ENCODE measurements around the gene HCN1. TPM values are rescaled to one million over a fixed set of nuclear protein-coding genes. Genes with fewer than 3 reads are reported as not detected.
"Not testable (repeated sequence)": the region's sequence is repeated elsewhere in the genome, so short reads cannot be mapped to it uniquely, and the experiment has no call there.

The HCN1 gene
- total RNA-seq, 1 donor from 2014 or later, result not detected

DNA sequence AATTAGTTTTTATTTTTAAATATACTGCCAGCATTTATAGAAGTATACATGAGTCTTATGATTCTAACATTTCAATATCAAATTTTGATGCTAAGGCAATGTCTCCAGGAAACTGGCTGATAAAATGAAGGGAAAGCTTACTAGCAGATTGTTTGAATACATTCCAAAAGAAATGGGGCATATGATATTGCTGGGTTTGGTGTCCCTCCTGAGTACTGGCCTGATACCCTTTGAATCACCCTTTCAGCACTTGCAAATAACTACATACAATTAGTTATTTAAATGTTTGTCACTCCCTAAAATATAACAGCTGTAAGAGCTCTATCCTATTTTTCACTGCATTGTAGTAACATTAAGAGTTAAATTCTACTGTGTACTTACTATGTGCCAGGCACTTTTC lies 360.8 kb downstream of the HCN1 start:
- H3K4me1 Mint-ChIP-seq, result no peaks in the 10 kb centered on the region
- TF ChIP-seq, protein P1, sequence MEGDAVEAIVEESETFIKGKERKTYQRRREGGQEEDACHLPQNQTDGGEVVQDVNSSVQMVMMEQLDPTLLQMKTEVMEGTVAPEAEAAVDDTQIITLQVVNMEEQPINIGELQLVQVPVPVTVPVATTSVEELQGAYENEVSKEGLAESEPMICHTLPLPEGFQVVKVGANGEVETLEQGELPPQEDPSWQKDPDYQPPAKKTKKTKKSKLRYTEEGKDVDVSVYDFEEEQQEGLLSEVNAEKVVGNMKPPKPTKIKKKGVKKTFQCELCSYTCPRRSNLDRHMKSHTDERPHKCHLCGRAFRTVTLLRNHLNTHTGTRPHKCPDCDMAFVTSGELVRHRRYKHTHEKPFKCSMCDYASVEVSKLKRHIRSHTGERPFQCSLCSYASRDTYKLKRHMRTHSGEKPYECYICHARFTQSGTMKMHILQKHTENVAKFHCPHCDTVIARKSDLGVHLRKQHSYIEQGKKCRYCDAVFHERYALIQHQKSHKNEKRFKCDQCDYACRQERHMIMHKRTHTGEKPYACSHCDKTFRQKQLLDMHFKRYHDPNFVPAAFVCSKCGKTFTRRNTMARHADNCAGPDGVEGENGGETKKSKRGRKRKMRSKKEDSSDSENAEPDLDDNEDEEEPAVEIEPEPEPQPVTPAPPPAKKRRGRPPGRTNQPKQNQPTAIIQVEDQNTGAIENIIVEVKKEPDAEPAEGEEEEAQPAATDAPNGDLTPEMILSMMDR (IDR thresholded peaks at IDR 0.05; ENCODE audit: unreplicated experiment), result no peak
- no peaks in the 10 kb centered on the region for H3K9me3 Mint-ChIP-seq
- DNase-seq (ENCODE audit: low spot score in 2 of 2, unreplicated experiment in 2 of 2), result no peak
- H3K27me3 Mint-ChIP-seq (ENCODE audit: low read depth), result no peaks in the 10 kb centered on the region
- no peak overlapping the region for H3K27ac Mint-ChIP-seq
- no peak overlapping the region for H3K4me3 Mint-ChIP-seq
- no peaks in the 10 kb centered on the region for H3K36me3 Mint-ChIP-seq

DNA sequence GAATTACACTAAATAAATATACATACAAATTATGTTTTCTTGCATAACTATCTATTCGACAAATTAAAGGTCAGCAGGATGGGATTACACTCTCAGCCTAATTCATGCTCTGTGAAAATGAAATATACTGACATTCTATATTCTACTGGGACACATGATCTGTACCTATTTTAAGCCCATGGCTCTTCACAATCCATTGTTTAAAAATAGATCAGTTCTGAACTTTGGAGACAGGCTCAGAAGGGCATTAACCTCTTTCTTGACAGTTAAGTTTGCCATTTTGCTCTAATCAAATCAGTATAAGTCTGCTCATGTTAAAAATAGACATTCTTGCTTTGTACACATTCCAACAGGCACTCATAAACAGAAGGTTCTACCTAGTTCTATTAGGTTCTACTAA lies 361.2 kb downstream of the HCN1 start:
- H3K27ac Mint-ChIP-seq, result no peak overlapping the region
- no peaks in the 10 kb centered on the region for H3K27me3 Mint-ChIP-seq (ENCODE audit: low read depth)
- TF ChIP-seq, protein P1 (IDR thresholded peaks at IDR 0.05; ENCODE audit: unreplicated experiment), result no peak
- DNase-seq (ENCODE audit: low spot score in 2 of 2, unreplicated experiment in 2 of 2), result no peak
- no peaks in the 10 kb centered on the region for H3K9me3 Mint-ChIP-seq
- no peak overlapping the region for H3K4me3 Mint-ChIP-seq
- H3K4me1 Mint-ChIP-seq, result no peaks in the 10 kb centered on the region
- H3K36me3 Mint-ChIP-seq, result no peaks in the 10 kb centered on the region

DNA sequence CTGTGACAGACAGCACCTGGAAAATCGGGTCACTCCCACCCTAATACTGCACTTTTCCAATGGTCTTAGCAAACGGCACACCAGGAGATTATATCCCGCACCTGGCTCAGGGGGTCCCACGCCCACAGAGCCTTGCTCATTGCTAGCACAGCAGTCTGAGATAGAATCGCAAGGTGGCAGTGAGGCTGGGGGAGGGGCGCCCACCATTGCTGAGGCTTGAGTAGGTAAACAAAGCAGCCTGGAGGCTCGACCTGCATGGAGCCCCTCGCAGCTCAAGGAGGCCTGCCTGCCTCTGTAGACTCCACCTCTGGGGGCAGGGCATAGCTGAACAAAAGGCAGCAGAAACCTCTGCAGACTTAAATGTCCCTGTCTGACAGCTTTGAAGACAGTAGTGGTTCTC lies 383.6 kb downstream of the HCN1 start:
- not testable (repeated sequence) for H3K27ac Mint-ChIP-seq

DNA sequence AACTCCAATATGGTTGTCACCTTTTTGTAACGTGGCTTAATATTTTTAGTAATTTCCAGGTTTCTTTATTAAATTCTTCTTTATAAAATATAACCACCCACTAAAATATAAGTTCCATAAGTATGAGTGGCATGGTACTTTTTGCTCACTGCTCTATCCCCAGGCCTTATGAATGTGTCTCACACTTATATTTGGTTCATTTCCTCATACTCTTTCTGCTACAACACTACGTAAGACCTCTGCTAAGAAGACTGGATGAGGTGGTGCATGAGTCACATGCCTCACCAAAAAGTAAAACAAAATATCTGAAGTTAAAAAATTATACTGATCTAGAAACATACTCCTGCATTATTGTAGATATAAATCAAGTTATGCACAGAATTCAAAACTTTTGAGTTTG lies 400.9 kb downstream of the HCN1 start:
- Mint-ChIP-seq H3K9me3 (peaks cover 34% of the 10 kb centered on the region), H3K4me3 (no peak overlapping the region), H3K36me3 (no peaks in the 10 kb centered on the region), H3K27ac (no peak overlapping the region), H3K27me3 (ENCODE audit: low read depth) (no peaks in the 10 kb centered on the region), H3K4me1 (no peaks in the 10 kb centered on the region)
- TF ChIP-seq, protein P1 (IDR thresholded peaks at IDR 0.05; ENCODE audit: unreplicated experiment), result no peak
- no peak for DNase-seq (ENCODE audit: low spot score in 2 of 2, unreplicated experiment in 2 of 2)

More for the DNA sequence above, 383.6 kb downstream of the HCN1 start:
- peaks cover 49% of the 10 kb centered on the region for H3K9me3 Mint-ChIP-seq
- H3K36me3 Mint-ChIP-seq; H3K4me1 Mint-ChIP-seq; H3K27me3 Mint-ChIP-seq (ENCODE audit: low read depth); H3K4me3 Mint-ChIP-seq; DNase-seq (ENCODE audit: low spot score in 2 of 2, unreplicated experiment in 2 of 2): not testable (repeated sequence)

DNA sequence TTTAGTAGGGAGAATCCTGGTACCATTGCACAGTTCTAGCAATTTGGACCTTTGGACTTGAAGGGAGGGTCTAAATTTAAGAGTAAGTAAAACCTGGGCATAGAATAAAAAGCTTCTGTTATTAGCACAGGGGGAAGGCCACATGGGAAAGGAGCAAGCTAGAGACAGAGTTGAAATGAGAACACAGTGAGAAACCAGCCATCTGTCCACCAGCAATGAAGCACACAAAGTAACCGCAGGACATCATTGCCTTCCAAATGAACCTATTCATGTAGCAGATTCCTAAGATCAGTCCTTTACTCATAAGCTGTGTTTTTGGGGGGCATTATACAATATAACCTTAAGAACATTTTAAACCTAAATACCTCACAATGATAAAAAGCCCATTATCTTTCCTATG lies 407.4 kb downstream of the HCN1 start:
- no peaks in the 10 kb centered on the region for H3K27me3 Mint-ChIP-seq (ENCODE audit: low read depth)
- H3K4me3 Mint-ChIP-seq, result no peak overlapping the region
- no peak for DNase-seq (ENCODE audit: low spot score in 2 of 2, unreplicated experiment in 2 of 2)
- H3K9me3 Mint-ChIP-seq, result peaks cover 6% of the 10 kb centered on the region
- no peak overlapping the region for H3K27ac Mint-ChIP-seq
- H3K4me1 Mint-ChIP-seq, result peaks cover 4% of the 10 kb centered on the region
- TF ChIP-seq, protein P1 (IDR thresholded peaks at IDR 0.05; ENCODE audit: unreplicated experiment), result no peak
- no peaks in the 10 kb centered on the region for H3K36me3 Mint-ChIP-seq

DNA sequence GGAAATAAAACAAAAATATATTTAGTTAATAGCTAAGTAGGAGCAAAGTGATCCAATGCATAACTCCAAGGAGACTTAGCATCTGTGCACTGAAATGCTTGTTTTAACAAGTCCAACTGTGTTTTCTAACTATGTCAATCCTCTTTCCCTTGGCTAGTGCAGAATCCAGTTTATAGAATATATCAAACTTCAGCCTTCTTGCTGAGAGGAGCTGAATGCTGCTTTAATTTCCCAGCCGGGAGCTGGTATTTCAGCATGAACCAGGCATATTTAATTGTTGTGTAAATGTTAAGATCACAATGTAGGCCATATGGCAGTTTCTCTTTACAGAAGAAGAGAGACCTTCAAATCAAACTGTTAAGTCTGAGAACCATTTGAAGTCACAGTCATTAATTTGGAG lies 411.7 kb downstream of the HCN1 start:
- Mint-ChIP-seq H3K4me1 (peaks cover 4% of the 10 kb centered on the region), H3K4me3 (no peak overlapping the region), H3K9me3 (peaks cover 8% of the 10 kb centered on the region), H3K27me3 (ENCODE audit: low read depth) (no peaks in the 10 kb centered on the region), H3K27ac (no peak overlapping the region), H3K36me3 (no peaks in the 10 kb centered on the region)
- no peak for DNase-seq (ENCODE audit: low spot score in 2 of 2, unreplicated experiment in 2 of 2)
- TF ChIP-seq, protein P1 (IDR thresholded peaks at IDR 0.05; ENCODE audit: unreplicated experiment), result no peak
